ENCODE measurements around the gene MMP12.

MMP12 gene

GRCh38 chr11:102849311-102849710 is 25.5 kb downstream of the MMP12 start:
- no peak for DNase-seq

GRCh38 chr11:102846292-102846691 is 28.5 kb downstream of the MMP12 start:
- no peak for DNase-seq

DNA sequence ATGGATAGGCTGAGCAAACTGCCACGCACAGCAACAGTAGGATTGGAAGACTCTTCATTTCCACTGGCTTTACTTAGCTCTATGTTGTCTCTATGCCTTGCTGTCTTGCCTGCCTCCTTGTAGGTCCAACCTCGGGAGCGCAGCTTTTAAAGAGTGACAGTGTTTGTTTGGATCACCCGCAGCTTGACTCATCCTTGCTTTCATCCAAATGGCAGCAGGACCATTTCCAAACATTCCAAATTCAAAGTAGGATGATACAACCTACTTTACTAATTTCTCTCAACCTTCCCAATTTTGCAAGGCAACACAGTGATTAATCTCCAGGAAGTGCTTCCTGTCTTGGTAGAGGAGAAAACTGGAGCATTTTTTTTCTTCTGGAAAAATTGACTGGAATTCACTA is 31.3 kb downstream of the MMP12 start, which contains the start of gene MMP3:
Gene MMP3, minus strand, starts transcription at position 121 of the 400 bp plus-strand sequence. Its CDS starts 63 bp downstream, at position 58.
- DNase-seq = no peak

DNA sequence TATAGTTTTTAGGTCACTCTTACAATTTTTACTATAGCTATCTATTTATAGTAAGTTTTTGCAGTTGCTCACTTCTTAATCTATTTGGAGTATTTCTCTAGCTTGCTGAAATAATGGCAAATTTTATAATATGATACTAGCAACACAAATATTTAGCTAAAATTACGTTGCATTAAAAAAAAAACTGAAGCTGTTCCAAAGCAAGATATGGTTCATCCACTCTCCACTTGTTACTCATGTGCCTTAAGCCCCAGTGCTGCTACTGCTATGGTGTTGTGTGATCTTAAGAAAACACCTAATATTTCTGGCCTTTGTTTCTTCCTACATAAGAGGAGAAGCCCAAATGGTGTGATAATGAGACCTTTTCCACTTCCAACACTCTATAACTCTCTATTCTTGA is 31.9 kb downstream of the MMP12 start:
- DNase-seq = no peak

DNA sequence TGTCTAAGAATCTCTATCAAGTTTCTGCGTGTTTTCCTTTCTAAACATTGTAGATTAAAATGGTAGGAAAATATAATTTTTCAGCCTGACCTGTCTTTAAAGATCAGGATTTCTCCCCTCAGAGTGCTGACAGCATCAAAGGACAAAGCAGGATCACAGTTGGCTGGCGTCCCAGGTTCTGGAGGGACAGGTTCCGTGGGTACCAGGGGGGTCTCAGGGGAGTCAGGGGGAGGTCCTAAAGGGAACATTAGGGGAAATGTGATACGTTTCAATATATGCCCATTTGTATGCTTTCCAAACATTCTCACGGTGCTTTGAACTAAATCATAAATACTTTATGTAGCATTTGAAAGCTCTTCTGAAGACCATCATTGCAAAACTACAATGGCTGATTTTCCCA is 34.8 kb downstream of the MMP12 start:
- no peak for DNase-seq

DNA sequence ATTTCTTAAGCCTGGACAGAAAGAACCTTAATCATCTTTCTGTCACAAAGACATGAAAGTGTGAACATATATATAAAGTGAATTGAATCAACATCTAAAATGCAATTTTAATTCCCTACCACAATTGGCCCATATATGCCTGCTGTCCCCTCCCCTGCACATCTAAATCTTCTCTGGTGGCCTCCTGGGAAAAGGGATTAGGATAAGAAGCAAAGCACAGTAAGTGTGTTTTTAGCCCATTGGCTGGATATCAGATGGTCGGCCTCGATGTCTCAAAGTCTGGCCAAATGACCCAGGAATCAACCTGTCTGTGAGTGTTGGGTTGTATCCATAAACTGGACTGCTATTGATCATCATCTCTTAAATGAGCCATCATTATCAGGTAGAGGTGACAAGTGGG is 37.1 kb downstream of the MMP12 start:
- DNase-seq = no peak

- DNase-seq = no peak
Observed at GRCh38 chr11:102837156-102837555, 37.6 kb downstream of the MMP12 start.

DNA sequence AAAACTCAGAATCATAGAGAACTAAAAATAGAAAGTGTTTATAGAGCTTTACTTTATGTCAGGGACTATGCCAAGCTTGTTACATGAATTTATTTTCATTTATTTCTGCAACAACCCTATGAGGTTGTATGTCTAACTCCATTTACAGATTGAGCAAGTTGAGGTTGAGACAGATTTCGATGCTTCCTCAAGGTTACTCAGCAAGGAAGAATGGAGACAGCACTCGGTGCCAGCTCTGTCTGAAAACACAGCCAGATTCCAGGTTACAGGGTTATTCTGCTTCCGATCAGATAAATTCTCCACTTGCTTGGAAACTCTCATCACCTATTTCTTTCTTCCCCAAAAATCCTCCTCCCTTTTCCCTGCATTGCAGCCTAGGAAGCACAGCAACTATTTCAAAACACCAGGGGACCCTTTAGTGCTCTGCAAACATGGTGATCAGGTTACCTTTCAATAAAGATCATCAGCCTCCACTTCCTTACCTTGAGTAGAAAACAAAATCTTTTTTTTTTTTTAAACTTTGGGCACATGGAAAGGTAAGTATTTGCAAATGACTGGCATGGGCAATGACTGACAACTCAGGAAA is 38.4 kb downstream of the MMP12 start:
- DNase-seq = no peak

- no peak for DNase-seq
Observed at GRCh38 chr11:102833731-102834130, 41.1 kb downstream of the MMP12 start.

- DNase-seq = no peak
Observed at GRCh38 chr11:102832612-102833011, 42.2 kb downstream of the MMP12 start.

GRCh38 chr11:102831489-102832440 is 43.0 kb downstream of the MMP12 start:
- DNase-seq = no peak

GRCh38 chr11:102831128-102831488 is 43.7 kb downstream of the MMP12 start:
- no peak for DNase-seq

DNA sequence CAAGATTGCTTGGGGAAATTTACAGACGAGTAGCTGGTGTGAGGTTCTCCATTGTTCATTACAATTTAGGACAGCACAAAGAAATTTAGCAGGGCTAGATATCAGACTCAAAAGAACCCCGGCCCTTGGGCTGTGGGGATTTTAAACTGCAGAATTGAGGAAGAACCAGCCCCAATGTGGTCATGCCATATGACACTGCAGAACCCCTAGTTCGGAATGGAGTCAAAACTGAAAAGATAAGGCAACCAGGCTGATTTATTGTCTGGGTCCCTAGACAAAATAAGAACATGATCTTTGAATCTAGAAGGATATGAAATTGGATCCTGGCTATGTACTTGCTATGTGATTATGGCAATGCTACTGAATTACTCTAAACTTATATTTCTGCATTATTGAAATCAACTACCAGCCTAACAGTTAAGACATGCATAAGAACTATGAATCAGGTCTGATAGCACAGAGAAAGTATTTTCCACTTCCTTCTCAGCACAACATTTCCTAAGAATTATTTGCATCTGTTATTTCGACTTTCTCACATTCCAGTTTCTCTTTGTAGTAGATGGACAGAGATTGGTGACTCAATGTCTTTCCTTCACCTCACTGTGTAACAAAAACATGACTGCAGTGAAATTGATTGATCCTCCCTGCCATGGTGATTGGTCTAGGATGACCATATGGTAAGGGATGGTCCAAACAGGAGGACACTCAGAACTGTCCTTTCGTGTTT is 44.6 kb downstream of the MMP12 start:
- DNase-seq = no peak

DNA sequence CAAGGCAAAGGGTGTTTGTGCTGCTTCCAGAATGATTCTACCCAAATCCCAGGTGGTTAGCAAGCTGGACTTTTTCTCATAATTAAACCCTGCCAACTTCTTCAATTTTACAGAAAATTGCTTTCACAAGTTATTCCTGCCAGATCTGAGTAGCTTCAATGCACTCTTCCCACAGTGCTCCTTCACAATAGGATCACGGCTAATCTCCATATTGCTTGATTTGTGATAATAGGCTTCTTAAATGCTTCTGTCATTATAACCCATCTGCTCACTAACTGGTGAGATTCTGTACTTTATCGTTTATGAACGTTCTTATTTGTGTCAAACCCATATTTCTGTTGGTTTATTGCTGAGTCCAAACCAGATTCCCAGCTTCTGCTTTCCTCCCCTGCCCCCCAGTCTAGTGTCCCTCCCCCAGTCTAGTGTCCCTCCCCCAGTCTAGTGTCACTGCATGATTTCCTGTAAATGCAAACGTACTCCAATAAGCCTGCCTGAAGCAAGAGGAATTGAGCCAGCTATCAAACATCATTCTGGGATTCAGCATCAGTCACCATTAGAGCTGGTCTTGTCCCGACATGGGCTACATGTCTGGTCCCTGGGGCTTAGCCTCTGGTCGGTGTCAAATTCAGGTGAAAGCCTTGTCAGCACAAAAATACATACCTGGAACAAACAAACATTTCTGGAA is 45.3 kb downstream of the MMP12 start:
- no peak for DNase-seq

GRCh38 chr11:102824556-102824955 is 50.2 kb downstream of the MMP12 start:
- no peak for DNase-seq

- DNase-seq = no peak
Observed at GRCh38 chr11:102819491-102819890, 55.3 kb downstream of the MMP12 start.

GRCh38 chr11:102813484-102813883 is 61.3 kb downstream of the MMP12 start:
- DNase-seq = no peak

Measured in CD4-positive, alpha-beta T cell treated with Interleukin-21 for 1 hour (primary cell).